ENCODE data around the gene CFAP100. TPM values are rescaled to one million over a fixed set of nuclear protein-coding genes. Genes with fewer than 3 reads are reported as not detected.

Gene CFAP100
- total and polyA plus RNA-seq, 10 of the 15 experiments (the other 5 are each of a cell fraction or from before 2014, with no cell fraction given): 0.04 to 0.27 TPM; not detected in 8

GRCh38 chr3:126433496-126434263 is 39.0 kb downstream of the CFAP100 start:
- no peak overlapping the region for H2AFZ ChIP-seq (ENCODE audit: control insufficient read depth, low read depth, low read length)
- no peak for ATAC-seq
- H3K4me2 ChIP-seq (ENCODE audit: control insufficient read depth, insufficient read depth): no peak overlapping the region
- H3K27ac ChIP-seq (ENCODE audit: control insufficient read depth, insufficient read depth): no peak overlapping the region
- no peak overlapping the region for H3K9ac ChIP-seq (ENCODE audit: control insufficient read depth, insufficient read depth, low read length)
- CTCF ChIA-PET: no interaction called here
- H3K4me3 ChIP-seq: no peak overlapping the region
- POLR2A ChIA-PET: no interaction called here
- SMC1A ChIA-PET (ENCODE audit: uncharacterized antibody, unreplicated experiment): no interaction called here
- DNase-seq (ENCODE audit: low read depth, low spot score): no peak
- in situ Hi-C loops (cut with MboI) (no loop called here), intact Hi-C loops (cut with micrococcal nuclease; ENCODE audit: unreplicated experiment) (no loop called here)
- FAIRE-seq: no peak
- H4K20me1 ChIP-seq (ENCODE audit: control insufficient read depth, insufficient read depth): no peaks in the 10 kb centered on the region
- peaks cover 8% of the 10 kb centered on the region for H3K4me1 ChIP-seq (ENCODE audit: control insufficient read depth, insufficient read depth, low read length)
- BruUV-seq (replicated peaks): no TSS peak
- no peak for TF ChIP-seq PML (IDR thresholded peaks at IDR 0.05; ENCODE audit: low read length)
- no peak for TF ChIP-seq MEF2A (IDR thresholded peaks at IDR 0.05; ENCODE audit: insufficient read depth, low read depth, low read length)
- TF ChIP-seq SREBF2 (IDR thresholded peaks at IDR 0.05; ENCODE audit: low read length): no peak
- TF ChIP-seq USF1 (IDR thresholded peaks at IDR 0.05; ENCODE audit: borderline replicate concordance, extremely low read length, insufficient read depth, low read depth, low read length): no peak
- TF ChIP-seq ZNF384 (IDR thresholded peaks at IDR 0.05; ENCODE audit: borderline replicate concordance, low read depth, low read length): no peak
- TF ChIP-seq KAT2A (conservative IDR thresholded peaks at IDR 0.05; ENCODE audit: control insufficient read depth, low read depth, low read length): no peak
- no peak for TF ChIP-seq SPI1 (IDR thresholded peaks at IDR 0.05; ENCODE audit: borderline replicate concordance, insufficient read depth, low read depth, low read length)
- TF ChIP-seq BMI1 (IDR thresholded peaks at IDR 0.05; ENCODE audit: borderline replicate concordance): no peak
- no peak for TF ChIP-seq POLR2A (IDR thresholded peaks at IDR 0.05; ENCODE audit: low read depth, low read length)
- no peak for TF ChIP-seq GATAD2B (conservative IDR thresholded peaks at IDR 0.05; ENCODE audit: low read depth)
- TF ChIP-seq TCF3 (IDR thresholded peaks at IDR 0.05; ENCODE audit: borderline replicate concordance, insufficient read depth, low read depth, low read length): no peak
- TF ChIP-seq SMAD1 (IDR thresholded peaks at IDR 0.05; ENCODE audit: low read depth, partially characterized antibody): no peak
- 93% methylated on average over 12 of the region's 13 CpGs for WGBS (ENCODE audit: insufficient coverage, insufficient replicate concordance, low lambda C conversion rate, missing lambda C conversion rate)
- RAD21 ChIA-PET (ENCODE audit: unreplicated experiment): no interaction called here
- no peaks in the 10 kb centered on the region for H3K9me3 ChIP-seq (replicated peaks; ENCODE audit: control insufficient read depth, insufficient read depth, low read length)
- no peaks in the 10 kb centered on the region for H3K27me3 ChIP-seq (replicated peaks in 1 of 2; ENCODE audit: control insufficient read depth in 2 of 2, insufficient read depth in 2 of 2, low read length in 1 of 2)
- no peaks in the 10 kb centered on the region for H3K79me2 ChIP-seq (ENCODE audit: control insufficient read depth, insufficient read depth, low read length)
- H3K36me3 ChIP-seq (ENCODE audit: control insufficient read depth in 2 of 2, insufficient read depth in 2 of 2, low read length in 1 of 2): peaks cover 0 to 2% of the 10 kb centered on the region in 2 experiments; a peak in 2 of 4 replicates

Data from GM12878 (cell line).